CD4-positive, alpha-beta T cell treated with Interleukin-1 beta for 1 hour (primary cell): Measurements from ENCODE around the gene TNNT2.

Experiments
- DNase-seq, 2 donors: peaks; one replicate each; pipeline ENCODE4 v3.0.0-alpha.2; 2020 to 2022

Gene TNNT2

DNA sequence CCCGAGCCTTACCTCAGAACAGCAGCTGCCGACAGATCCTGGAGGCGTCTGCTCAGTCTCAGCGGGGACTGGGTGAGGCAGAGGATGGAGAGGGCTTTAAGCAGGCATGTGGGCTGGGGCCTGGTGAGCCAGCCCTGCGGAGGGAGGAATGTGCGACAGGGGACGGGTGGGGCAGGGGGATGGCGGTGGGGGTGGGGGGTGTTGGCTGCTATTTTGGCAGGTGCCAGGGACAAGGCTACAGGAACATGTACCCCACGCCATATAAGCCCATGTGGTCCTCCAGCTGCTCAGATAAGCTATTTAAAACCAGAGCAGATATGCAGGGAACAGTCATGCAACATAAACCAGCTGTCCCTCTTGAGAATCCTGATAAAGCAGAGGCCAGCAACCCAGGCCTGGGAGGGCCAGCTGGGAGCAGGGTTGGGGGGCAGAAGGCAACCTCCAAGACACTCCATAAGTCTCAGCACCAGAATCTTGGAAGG is at the start of gene TNNT2:
Gene TNNT2 (minus strand): TSS at position 70 of the 482 bp plus-strand sequence. CDS start 4,426 bp downstream, outside the sequence.
- no peak for DNase-seq

DNA sequence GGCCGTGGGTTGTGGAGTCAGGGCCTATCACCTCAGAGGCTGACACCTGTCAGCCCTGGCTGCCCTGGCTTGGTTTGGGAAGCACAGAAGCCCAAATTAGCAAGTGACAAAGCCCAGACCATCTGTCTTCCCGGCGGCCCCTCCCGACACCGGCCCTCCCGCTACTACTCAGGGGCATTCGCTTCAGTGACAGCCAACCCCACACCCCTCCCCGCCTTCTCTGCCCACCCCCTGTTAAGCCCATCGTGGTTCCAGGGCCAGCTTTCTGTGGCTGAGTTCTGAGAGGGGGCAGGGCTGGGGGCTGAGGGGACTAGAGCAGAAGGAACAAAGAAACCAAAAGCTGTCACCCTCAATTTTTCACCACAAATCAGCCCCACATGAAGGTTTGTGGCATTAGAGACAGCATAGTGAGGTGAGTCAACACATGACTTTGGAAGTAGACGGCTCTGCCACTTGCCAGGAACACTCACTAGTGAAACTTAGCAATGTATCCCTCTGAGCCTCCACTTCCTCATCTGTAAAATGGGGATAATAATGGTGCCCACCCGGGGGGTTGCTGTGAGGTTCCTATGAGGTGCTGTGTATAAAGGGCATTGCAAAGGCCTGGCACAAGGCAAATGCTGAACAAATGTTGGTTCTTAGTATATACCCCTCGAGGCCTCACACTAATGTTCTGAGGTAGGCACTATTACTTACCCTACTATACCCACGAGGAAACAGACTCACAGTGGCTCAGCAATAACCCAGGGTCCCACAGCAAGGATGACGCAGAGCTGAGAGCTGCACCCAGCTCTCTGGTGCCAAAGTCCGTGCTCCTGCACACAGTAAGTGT is 49.2 kb upstream of the TNNT2 start:
- DNase-seq: no peak

DNA sequence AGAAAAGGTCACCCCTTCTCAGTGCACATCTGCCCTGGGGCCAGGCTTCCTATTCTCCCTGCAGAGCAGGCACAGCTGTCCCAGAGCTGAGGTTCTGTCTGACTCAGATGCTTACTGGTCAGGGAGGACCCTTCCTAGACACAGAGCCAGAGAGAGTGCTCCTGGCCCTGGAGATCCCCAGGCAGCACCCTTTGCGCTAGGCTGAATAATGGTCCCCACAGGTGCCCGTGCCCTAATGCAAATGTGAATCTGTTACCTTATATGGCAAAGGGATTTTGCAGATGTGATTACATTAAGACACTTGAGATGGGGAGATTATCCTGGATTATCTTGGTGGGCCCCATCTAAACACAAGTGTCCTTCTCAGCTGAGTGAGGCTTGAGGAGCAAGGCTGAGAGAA is 46.7 kb upstream of the TNNT2 start:
- DNase-seq: no peak

DNA sequence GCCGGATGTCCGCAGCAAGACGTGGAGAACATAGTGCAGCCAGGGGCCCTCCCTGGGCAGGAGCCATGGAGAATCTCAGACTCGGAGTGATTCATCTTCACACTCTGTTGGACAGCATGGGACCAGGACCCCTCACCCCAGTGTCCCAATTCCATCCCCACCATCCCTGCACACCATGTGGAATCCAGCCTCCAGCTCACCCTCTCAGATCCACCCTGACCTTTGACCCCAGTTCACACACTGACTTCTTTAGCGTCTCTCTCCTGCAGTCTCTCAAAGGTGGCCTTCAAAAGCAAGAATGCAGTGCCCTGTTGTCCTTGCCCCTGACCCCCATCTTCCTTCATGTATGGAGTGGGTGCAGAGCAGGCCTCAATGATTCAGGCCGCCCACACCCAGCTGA is 46.2 kb upstream of the TNNT2 start:
- DNase-seq: no peak

DNA sequence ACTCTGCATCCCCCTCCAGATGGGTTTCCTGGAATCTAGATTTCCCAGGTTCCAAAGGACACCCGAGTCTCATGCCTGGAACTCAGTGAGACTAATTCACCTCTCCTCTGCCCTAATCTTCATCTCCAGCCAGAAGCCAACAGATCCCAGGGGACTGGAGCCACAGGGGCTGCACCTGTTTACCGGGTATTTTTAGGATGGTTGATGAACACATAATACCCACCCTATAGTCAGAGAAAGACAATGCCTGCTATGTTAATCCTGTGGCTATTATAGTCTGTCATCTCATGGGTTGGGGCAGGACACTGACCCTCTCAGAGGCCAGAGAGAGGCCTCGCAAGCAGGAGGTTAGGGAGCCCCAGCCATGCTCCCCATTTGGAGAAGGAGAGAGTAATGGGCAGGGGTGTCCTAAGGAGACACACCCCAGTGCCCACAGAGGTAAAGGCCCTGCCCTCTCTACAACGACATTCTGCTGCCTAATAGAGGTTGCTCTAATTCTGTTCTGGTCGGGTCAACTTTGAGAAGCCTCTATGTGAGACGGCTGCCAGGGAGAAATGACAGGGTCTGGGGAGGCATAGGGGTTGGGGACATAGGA is 45.1 kb upstream of the TNNT2 start:
- DNase-seq: no peak

DNA sequence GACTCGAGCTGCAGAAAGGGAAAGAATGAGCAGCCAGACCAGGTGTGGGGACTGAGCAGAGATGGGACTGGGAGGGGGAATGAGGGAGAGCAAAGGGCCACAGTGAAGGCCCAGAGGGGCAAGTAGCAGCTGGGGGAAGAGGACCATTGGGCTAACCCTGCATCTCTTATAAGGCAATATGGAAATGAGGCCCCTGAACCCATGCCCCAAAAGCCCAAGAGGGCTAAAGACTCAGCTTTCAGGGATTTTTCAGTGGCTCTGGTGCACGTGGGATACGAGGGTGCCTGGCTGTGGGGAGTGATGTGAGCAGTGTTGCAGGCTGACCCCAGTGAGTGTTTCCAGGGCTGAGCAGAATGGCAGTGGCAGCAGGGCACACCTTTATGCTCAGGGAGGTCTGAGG is 44.5 kb upstream of the TNNT2 start:
- no peak for DNase-seq

DNA sequence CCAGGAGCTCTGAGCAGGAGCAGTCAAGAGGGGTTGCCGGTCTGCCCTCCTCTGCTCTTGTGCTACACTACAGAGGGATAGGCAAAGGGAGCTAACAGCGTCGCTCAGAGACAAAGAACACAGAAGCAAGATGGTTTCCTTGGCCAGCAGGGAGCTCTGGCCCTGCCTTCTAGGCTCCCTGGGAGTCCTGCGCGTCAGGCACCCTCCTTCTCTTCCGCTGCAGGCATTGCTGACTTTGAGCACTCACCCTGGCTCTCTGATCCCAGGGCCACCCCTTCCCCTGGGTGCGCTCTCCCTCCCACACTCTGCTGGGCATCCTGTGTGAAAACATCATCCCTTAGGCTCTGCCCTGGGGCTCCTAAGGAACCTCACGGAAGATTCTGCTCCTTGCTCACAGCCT is 43.6 kb upstream of the TNNT2 start:
- DNase-seq: no peak

DNA sequence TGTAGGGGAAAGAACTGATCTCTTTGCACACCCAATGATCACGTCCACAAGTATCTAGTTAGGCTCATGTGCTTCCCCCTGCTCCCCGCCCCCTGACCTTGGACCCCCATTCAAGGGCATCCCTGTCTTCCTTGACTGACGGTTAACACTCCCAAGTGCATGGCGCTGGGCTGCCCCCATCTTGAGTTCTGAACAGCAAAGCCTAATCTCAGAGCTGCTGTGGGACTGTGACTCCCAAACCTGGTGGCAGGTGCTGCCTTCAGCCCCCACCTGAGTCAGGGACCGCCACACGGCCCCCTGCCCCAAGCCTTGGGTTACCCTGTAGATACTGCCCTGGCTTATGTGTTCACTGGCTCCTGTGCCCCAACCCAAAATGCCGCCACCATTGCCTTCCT is 43.1 kb upstream of the TNNT2 start:
- DNase-seq: no peak

DNA sequence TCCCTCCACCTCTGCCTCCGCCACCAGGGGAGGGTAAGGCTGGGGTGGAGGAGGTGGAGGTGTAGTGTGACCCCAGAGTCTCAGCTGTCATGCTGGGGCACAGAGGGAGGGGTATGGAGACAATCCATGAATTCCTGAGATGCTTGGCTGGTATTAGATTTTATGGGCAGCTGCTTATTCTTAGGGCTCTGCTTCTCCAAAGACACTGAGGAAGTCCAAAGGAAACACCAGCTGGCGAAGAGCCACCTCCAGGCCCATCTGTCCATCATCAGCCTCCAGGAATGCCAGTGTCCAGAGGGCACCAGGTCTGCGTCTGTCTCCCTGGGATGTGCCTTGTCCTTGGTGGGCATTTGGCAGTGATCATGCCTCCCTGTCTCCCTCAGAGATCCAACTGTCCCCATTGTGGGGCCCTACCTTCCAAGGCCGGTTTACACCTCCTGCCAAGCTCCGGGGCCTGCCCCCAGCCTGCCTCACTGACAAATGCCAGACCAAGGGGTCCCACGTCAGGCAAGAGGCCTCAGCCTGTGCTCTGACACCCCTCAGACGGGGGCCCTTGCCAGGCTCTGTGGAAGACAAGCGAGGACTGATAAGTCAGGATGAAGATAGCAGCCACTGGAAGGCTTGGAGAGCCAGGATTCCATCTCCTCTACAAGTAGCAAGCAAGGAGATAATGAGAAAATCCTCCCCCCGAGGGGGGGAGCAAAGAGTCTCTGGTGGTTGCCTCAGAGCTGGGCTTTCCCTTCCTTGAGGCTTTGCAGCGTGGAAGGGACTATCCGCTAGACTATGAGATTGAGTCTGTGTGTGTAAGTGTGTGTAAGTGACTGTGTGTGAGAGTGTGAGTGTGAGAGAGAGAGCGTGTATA is 42.5 kb upstream of the TNNT2 start:
- DNase-seq: no peak

DNA sequence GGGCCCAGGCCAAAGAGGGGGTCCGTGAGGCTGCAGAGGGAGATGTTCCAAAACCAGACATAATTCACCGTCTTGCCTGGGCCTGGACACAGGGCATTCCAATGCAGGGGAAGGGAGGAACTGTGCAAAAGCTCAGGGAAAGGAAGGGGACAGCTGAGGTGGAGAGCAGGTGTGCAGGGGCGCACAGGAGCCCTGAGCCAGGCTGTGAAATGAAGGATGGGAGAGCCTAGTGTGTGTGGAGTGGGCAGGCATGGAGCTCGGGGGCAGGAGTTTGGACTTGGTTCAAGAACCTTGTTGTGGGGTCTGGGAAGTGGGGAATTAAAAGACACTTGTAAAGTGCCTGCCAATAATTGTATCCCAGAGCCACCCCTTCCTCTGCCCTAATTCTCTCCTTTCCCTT is 41.8 kb upstream of the TNNT2 start:
- no peak for DNase-seq

DNA sequence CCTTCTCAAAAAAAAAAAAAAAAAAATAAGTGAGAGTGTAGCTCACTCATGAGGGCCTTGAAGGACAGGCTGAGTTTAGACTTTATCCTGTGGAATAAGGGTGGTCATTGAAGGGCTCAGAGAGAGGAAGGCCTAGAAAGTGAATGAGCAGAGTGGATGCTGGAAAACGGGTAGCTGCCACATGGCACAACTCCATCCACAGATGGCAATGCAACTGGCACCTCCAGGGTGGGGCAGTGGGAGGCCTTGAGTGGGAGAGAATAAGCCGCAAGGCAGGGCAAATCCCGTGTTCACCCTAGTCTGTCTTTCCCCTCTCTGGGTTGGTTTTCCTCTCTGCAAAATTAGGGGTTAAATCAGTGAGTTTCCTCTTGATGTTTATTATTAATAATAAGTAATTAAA is 41.0 kb upstream of the TNNT2 start:
- no peak for DNase-seq

DNA sequence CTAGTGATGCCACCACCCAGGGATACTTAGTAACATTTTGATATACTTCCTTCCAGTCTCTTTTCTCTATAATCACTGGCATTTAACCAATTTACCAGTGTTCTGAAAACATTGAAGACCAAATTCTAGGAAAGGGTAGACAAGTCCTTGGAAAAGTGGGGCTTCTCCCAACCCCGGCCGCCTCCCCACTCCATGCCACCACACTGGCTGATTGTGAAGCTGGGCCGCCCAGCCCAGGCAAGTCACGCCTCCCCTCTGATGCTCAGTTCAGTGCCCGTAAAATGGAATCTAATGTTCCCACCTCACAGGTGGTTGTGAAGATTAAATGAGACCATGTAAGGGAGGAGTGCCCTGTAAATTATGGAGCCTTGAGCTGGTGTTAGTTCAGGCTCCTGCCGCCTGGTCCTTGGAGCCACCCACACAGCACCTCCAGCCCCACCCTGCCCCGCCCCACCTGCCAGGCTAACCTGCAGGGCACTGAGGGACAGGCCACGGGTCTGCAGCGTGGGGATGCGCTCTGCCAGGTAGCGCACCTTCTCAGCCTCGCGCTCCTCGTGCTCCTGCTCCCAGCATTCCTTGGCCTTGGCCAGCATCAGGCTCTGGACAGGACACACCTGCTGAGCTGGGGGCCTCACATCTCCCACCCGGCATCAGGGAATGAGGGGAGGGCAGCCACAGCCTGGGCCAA is 36.7 kb upstream of the TNNT2 start:
- no peak for DNase-seq

DNA sequence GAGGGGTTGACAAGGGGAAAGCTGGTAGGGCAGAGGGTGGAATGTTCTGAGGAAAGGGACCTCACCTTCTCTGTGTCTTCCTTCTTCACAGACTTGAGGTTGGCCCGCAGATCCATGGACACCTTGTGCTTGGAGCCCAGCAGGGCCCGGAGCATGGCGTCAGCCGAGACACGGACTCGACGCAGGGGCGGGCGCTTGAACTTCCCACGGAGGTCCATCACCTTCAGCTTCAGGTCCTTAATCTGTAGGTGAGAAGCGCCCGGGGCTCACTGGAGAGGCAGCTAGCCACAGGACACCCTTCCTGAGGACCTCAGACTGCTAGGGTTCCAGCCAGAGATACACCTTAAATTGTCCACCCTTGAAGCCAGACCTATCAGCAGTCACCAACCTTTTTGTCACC is 33.8 kb upstream of the TNNT2 start:
- no peak for DNase-seq

DNA sequence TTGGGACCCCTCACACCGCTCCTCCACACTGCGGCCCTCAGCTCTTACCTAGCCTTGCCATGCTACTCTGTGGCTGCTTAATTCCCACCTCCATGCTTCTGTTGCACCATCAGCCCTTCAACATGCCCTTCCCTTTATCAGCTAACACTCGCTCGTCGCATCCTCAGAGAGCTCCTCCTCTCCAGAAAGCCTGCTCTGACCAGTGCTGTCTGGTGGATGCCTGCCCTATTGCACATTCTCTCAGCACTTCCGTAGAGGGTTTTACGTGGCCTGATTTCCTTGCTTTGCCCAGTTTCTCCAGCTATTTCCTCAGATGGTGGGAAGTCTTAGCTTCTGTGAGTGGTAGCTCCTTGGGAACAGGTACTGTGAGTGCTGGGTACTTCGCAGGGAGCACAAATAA is 32.0 kb upstream of the TNNT2 start:
- DNase-seq: no peak

DNA sequence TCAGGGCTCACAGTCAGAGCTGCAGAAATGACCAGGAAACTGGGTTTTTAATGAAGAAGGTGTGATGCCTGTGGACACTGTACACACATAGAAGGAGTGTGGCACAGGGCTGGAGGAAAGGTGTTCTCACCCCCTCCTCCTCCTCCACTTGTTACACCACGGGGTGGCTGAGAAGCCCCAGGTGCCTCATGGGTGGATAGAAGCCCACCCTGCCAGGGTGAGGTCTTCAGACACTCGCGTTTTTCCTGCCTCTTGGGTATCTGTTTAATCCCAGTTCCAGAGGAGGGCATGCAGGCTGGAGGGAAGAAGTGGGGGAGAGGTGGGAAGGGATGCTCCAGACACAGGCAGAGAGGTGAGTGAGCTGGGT is 31.3 kb upstream of the TNNT2 start:
- no peak for DNase-seq

DNA sequence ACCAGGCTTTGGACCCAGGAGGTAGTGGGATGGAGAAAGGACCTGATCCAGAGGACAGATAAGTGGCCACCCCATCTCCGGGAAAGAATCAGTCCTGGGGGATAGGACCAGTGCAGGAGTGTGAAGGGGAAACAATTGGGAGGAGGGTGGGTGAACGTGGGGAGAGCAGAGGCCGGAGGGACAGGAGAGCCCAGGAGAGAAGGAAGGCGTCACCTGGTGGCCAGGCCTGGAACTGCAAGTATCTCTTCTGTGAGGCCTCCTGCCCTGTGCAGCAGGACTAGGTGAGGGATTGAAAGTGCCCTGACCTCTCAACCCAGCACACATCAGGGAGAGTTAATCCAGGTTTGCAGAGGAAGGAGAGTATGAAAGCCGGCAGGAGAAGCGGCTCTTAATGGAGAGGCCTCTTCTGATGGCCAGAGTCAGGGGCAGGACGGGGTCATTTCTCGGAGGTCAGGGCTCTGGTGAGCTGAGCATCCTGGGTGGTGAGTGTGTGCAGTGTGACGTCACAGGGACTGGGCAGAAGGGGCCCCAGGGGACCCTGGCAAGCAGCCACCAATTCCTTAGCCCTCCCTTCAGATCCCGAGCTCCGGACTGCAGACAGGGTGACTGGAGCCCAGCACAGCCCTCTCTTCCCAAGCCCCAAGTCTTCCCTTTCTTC is 30.8 kb upstream of the TNNT2 start:
- DNase-seq: peak; percentile 39 to 50

DNA sequence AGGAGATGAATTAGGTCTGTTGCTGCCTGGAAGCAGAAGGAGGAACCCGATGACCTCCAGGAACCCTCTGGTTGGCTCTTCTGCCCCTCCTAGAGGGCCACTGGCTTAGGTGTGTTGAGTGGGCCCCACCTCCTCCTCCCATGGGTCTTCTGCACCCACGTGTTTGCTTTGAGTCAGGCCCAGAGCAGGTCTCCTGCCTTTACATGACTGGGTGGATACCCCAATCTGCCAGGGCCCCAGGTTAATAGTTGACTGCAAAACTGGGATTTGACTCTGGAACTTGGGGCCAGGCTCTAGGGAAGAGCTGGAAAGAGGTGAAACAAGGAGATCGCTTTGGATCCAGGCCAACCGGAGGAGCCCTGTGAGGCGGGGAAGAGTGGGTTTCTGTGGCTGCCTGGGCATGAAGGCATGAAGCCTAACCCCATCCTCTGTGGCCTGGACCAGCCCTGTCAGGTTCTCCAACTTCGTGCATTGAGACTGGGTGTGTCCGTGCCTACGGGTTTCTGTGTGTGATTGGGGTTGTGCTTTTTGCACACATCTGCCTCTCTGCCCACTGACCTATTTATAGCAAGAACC is 29.4 kb upstream of the TNNT2 start:
- DNase-seq: no peak

DNA sequence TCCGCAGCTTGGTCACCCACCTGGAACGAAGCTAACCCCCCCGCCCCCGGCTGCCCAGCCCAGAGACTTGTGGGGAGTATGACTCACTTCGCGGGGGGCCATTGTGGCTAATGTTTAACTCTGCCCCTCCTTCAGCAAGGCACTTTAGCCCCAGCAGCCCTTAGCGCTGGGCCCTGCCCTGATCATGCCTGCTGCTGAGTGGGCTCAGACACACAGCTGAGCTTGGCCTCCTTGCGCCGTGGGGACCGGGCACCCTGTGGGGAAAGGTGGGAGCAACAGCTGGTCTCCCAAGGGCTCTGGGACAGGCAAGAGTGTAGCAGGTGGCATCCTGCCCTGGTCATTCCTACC is 28.0 kb upstream of the TNNT2 start:
- no peak for DNase-seq

DNA sequence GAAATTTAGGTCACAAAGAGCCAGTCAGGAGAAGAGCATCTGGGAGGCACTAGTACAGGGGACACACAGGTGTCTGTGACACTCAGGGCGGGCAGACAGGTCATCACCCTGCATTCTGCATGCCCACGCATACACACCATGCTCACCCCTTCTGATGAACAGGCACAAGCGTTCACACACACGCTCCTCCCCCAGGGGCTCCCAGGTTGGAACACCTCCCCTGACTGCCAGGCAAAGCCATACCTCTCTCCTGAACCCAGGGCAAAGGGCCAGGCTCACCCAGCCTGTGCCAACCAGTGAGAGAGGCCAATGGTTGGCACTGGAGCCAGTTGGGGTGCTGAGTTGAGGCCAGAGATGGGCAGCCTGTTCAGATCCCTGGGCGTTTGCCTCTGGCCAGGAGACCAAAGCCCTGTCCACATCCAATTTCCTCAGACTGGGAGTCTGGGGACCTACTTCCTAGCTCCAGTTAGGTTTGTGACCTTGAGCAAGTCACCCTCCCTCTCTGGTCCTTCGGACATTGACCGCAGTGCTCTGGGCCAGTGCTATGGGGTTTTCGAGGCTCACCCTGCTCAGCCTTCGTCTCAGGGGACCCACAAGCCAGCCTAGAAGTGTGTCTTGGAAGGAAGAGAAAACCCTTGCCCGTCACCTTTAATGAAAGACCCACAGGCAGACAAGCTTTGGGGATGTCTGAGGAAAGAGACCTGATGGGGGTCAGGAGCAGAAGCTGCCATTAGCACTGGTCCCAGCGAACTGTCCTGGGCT is 27.4 kb upstream of the TNNT2 start:
- no peak for DNase-seq

DNA sequence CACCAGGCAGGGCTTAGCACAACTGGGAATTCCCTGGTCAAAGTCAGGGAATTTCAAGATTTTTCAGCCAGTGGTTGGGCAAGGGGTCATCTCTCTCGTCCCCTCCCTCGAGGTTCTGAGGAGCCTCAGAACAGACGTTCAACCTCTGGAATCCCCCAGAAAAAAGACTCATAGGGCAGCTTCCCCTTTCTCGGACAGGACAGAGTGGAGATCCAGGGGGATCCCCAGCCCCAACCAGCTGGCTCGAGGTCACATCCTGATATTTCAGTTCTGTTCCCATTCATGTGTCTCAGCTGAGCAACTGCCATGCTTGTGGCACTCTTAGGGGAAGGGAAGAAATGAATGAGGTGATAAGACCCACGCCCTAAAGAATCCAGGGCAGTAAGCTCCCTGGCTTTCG is 26.6 kb upstream of the TNNT2 start:
- no peak for DNase-seq

DNA sequence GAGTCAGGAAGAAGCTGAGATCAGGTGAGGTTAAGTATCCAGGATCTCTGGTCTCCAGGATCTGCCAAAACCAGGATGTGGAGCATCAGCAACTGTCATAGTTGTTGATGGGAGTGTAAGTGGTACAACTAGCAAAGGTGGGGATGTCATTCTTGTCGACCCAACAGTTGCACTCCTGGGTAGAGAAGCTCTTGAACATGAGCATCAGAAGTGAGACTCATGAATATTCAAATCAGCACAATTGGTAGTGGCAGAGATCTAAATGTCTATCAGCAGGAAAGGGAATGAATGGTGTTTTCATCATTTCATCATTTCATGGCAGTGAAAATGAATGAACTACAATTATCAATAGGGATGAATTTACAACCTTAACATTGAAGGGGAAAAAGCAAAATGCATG is 25.9 kb upstream of the TNNT2 start:
- DNase-seq: no peak

DNA sequence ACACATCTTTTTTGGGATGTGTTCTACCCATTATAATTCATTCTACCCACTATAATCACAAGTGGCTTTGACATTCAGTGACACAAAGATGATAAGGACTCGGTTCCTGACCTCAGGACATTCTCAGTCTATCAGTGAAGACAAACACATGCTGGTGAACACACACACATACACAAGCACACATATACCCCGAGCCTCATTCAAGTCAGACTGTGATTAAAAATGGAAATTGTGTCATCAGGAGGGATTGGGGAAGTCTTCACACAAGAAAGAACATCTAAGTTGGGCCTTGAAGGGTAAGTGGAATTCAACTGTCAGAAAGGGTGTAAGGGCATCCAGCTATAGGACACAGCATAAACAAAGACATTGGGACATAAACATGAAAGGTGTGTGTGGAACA is 24.2 kb upstream of the TNNT2 start:
- no peak for DNase-seq
